NAMALWA (cell line): ENCODE measurements around the gene TM4SF1.

Experiments used
- DNase-seq: peaks from one replicate; pipeline ENCODE4 v3.0.0-alpha.2; 2015; ENCODE audit warnings: low spot score

TM4SF1 gene, protein sequence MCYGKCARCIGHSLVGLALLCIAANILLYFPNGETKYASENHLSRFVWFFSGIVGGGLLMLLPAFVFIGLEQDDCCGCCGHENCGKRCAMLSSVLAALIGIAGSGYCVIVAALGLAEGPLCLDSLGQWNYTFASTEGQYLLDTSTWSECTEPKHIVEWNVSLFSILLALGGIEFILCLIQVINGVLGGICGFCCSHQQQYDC

DNA sequence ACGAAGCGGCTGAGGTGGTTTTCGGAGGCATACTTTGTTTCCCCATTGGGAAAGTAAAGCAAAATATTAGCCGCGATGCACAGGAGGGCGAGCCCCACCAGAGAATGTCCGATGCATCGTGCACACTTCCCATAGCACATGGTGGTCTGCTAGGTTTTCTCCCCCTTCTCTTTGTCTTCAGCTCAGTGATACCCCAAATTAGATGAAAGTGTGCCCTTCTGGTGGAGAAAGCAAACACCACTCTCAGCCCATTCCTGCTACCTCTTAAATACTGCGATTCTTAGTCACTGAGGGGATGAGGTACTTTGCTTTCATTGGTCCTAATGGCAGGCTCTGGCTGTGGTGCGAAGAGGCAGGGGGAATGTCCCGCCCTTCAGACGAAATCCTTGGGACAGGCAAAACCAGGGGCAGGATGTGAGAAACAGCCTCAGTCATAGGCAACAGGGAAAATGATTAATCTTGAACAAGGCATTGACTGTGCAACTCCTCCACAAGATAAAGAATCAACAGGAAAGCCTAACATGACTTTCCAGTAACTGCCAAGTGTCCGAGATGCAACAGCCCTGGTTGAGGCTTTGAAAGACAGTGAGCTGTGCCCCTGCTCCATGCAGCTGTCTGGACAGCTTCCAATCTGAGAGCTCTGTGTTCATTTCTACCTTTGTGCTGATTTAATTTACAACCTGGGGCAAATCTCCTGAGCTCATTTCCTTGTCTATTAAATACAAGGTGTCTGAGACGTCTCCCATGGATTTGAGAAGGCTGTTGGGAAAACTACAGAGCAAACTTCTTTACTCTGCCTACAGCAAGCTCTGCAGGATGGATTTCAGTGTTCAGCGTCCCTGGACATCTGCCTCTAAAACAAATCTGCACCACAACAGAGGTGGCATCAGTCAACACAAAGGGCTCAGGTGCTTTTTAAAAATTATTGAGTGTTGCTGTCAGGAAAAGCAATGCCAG lies at the start of gene TM4SF1:
TM4SF1 (minus strand) TSS at position 242 of the 957 bp plus-strand sequence; CDS start at position 140, 102 bp downstream.
- no peak for DNase-seq

DNA sequence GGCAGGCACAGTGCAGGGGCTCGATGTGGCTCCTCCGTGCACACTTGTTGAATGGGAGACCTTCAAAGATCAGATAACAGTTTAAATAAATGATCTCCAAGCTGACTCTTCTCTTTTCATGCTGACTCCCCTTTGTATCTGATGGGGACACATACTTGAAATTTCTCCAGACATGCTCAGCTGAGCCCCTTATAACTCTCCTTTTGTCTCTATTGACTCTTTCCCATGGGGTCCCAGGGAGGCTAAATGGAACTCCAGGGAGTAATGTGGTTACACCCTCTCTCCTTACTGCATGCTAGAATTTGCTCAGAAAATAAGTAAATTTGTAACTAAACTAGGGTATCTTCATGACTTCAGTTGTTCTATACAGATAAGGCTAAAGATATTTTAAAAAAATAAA lies 48.9 kb upstream of the TM4SF1 start:
- no peak for DNase-seq

DNA sequence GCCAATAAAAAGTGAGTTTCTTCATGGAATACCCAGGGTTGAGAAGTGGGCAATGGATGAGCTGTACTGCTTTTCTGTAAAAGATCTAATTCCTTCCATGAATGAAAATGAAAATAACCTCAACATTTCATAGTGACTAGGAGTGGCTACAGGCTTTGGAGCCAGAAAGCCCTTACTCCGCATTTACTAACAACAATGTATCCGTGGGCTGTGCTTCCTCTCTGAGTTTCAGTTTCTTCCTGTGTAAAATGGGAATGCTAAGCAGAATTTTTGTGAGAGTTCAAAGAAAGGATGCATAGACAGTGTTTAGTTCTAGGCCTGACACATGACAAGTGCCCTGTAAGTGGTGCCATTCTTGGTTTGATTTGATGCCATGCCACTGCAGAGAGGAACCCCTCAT lies 47.5 kb upstream of the TM4SF1 start:
- DNase-seq = no peak

DNA sequence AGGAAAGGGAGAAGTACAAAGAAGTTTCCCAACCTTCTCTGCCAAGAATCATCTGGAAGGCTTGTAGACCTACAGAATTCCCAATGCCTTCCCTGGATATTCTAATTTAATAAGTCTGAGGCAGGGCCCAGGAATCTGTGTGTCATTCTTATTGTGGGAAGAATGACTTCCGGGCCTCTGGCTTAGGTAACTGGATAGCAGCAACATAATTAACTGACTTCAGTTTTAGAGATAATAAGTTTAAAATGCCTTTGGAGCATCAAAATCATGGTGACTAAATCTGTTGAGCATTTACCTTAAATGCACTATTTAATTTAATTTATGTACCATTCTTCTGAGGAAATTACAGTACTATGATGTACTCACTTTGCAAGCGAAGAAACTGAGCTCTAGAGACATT lies 44.3 kb upstream of the TM4SF1 start:
- DNase-seq = no peak

DNA sequence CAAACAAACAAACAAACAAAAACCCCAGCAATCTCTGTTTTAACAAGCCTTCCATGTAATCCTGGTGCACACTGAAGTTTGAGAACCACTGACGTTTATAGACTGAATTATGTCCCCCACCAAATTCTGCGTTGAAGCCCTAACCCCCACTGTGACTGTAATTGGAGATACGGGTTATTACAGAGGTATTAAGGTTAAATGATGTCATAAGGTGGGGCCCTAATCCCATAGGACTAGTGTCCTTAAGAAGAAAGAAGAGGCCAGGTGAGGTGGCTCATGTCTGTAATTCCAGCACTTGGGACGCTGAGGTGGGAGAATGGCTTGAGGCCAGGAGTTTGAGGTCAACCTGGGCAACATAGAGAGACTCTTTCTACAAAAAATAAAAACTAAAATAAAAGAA lies 42.4 kb upstream of the TM4SF1 start:
- no peak for DNase-seq

DNA sequence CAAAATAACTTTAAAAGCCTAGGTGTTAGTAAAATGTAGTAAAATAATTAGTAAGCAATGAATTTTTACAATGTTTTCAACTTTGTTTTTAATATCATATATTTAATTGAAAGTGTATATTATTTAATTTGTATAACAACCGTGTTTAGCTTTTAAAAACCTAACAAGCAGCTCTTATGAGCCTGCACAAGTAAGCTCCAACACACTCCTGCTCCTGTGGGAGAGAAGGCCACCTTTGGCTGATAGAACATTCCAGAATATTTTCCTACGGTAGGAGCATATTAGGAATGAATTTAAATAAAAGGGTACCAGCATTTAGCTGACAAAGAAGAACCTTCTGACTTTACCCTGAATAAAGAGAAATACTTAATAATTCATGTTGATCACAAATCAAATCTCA lies 40.3 kb upstream of the TM4SF1 start:
- no peak for DNase-seq

DNA sequence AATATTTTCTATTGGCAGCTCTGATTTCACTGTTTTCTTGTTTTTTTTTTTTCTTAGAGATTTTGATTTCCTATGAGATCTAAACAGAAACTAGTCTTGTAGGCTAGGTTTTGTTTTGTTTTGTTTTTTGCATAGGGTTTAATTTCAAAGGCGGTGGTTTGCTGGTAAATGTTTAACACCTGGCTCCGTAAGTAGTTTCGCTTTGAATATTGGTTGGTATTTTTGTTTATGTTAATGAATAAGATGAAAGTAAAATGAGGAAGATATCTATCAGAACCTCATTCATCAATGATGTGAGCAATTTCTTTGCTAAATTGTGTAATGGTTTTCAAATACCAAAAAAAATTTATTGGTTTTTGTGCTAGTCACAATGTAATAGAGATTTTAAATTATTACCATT lies 39.7 kb upstream of the TM4SF1 start:
- no peak for DNase-seq

DNA sequence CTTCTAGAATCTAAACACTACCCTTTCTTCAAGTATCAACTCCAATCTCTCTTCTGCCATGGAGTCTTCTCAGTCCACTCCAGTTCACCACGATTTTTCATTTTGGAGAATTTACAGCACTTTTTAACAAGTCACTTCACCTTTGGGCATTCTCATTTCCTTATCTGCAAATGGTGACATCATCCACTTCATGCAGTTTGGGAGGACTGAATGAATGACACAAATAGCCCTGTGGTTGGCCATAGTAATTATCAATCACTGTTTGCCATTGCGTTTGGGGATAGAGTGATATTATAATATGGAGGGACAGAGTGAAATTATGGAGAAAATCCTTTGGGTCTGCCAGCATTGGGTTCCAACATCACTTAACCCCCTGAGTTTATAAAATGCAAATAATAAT lies 38.0 kb upstream of the TM4SF1 start:
- no peak for DNase-seq

DNA sequence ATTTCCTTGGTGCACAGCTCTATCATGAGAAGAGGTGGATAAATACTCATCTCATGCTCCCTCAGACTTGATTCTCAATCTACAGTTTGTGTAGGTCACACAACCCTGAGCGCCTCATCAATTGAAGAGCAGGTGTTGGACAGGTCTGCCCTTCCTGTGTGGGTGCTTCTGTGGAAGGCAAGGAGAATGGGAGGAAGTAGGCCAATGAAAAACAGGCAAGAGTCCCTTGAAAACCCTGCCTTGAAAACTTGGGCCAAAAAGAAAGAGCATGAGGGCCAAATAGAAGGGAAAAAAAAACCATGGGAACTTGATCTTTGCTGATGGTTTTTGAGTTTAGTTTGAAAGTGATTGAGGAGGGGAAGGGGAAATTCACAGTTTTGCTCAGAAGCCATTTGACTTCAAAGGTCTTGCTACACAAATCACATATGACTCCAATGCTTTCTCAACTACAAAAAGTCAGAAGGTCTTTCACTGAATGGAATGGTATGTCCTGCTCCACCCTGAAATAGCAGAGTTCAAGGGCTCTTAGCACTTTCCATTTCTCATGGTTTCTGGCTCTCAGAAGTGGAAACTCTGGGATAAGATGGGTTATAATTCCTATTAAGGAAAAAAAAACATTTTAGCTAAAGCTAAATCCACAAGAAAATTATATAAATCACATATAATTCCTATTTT lies 37.2 kb upstream of the TM4SF1 start:
- DNase-seq = no peak

DNA sequence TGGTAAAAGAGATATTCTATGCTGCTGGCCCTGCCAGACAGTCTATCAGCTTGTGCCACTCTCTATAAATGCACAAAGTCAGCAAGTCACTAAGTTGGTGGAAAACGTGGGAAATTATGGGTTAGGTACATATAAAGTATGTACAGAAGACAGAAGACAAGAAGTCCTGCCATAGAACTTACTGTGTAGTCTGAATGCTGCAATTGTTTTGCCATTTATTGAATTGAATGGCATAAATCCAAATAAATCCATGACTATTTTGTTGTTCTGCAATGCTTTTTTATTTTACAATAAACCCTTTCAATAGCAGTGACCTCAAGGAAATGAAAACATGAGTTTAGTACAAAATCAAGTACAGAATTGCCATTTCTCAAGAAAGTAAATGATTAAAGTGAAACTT lies 34.1 kb upstream of the TM4SF1 start:
- no peak for DNase-seq

DNA sequence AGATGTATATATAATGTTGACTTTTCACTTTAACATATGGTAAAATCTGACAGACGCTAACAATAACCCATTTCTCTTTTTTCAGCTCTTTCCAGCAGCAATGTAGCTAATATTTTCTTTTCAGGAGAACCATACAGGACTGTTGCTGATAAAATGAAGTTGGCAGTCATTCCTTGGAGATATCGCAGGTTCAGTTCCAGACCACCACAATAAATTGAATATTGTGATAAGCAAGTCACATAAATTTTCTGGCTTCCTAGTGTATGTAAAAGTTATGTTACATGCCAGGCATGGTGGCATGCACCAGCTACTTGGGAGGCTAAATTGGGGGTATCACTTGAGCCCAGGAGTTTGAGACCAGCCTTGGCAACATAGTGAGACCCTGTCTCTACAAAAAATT lies 31.9 kb upstream of the TM4SF1 start:
- no peak for DNase-seq

DNA sequence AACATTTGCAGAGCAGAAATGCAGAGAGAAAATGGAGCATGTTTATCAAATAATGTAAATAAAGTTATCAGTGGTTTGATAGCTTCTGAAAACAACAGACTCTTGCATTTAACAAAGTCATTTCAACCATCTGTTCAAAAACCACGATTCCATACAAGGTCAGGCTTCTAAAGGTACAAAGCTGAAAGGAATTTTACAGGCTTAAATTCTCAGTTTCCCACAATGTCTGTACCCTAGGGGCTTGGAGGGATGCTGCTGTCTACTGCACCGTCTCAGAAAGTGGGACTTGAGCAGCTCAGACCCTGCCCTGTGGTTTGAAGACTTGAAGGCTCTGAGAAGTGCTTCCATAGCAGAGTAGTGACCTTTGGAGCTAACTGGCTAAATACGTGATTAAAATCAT lies 30.4 kb upstream of the TM4SF1 start:
- DNase-seq = no peak

DNA sequence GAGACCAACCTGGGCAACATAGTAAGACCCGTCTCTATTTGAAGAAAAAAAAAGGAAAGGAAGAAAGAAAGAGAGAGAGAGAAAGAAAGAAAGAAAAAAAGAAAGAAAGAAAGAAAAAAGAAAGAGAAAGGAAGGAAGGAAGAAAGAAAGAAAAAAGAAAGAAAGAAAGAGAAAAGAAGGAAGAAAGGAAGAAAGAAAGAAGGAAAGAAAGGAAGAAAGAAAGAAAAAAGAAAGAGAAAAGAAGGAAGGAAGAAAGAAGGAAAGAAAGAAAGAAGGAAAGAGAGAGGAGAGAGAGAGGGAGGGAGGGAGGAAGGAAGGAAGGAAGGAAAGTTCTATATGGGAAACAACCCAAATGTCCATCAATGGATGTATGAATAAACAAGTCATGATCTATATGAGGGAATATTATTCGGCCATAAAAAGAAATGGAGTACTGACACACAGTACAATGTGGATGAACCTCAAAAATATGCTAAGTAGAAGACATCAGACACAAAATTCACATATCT lies 28.8 kb upstream of the TM4SF1 start:
- DNase-seq = no peak

DNA sequence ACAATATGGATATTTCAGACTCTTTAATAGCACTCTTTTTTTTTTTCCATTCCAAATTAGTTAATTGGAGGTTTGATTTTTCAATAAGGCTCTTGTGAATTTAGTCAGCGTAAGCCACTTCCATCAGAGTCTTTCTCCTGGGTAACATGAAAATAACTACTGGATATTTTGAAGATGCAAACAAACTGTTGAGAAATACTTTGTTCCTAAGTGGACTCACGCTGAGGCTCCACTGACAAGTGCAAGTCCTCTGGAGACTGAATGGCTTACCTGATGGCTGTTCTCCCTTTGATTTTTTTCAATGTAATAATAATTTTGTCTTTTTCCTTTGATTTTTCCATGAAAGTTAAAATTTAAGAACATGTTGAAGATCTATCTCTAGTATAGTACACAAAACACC lies 26.0 kb upstream of the TM4SF1 start:
- no peak for DNase-seq

DNA sequence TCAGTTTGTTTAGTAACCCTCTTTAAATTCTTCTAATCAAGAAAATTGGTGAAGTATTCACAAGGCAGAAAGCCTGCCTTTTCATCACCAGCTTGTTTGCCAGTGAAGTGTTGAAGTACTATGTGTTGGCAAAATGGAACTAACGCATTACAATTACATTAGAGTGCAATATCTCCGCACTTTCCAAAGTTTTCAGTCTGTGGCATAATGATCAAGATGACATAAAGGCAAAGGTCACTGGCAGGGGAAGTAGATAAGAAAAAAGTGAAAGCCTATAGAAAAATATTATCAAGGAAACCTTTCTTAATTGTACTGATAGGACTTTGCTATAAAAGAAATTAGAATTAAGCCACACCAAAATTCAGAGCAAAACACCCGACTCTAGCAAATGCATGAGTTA lies 25.0 kb upstream of the TM4SF1 start:
- no peak for DNase-seq

DNA sequence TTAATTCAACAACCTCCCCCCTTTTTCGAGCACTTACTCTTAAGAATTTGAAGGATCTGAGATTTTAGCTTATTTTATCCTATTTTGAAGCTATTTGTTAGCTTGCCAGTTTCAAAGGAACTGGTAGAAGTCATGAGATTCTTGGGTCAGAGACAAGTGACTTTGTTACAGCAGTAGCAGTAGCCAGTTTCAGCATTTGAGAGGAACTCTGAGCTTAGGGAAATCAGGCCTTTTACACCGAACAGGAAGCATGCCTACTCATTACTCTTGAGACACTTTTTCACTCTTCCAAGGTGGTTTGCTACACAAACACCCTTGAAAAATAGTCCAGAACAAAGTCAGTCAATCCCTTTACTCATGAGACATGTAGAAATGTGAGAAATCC lies 24.5 kb upstream of the TM4SF1 start:
- DNase-seq = no peak

DNA sequence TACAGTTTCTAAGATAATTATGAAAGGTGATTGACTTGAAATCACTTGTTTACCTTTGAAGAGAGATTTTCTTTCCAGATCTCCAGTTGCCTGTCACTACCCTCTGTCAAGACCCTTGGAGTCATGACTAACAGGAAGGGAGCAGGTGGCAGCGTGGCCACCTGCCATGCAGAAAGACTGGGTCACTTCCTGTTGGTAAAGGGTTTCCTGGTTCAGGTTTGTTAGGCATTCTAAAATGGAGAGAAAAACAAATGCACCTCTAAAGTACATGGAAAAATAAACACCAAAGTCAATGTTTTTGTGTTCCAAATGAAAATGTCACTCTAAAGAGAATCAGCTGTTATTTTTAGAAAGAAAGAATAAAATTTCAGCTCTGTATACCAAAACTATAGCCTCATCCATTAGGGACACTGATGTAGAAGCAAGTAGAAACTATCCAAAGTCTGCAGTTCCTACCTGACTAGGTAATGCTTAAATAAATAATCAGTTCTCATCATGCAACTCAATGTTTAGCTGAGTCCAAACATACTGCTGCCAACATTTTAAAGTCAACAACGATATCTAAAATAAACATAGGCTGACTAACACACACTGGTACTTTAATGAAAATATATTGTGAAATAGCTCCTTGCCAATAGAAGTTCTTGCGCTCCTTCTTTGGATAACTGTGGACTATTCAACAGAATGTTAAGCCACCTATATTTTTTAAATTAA lies 23.9 kb upstream of the TM4SF1 start:
- peak; percentile 15 for DNase-seq

DNA sequence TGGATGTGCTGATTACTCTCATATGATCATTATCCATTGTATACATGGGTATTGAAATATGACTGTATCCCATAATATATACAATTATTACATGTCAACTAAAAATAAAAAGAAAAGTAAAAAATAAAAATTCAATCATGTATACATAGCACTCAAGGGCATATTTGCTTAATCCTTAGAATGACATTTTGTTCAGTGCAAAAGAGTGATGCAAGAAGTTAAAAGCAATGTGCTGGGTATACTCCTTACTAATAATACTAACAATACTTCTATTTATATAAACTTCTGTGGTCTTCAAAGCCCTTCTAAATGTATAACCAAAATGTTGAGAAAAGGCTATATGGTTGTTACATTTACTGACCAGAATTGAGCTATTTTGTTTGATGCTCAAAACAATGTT lies 23.2 kb upstream of the TM4SF1 start:
- DNase-seq = no peak

DNA sequence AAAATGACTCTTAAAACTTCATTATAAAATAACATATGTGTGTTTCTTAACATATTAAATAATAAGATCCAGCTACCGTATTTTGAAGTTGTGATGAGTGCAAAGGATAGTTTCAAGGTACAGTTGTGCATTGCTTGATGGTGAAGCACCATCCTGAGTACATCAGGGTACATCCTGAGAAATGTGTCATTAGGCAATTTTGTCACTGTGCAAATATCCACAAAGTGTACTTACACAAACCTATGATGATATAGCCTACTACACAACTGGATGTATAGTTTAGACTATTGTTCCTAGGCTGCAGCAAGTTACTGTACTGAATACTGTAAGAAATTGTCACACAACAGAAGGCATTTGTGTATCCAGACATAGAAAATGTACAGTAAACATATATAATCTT lies 20.8 kb upstream of the TM4SF1 start:
- DNase-seq = no peak

DNA sequence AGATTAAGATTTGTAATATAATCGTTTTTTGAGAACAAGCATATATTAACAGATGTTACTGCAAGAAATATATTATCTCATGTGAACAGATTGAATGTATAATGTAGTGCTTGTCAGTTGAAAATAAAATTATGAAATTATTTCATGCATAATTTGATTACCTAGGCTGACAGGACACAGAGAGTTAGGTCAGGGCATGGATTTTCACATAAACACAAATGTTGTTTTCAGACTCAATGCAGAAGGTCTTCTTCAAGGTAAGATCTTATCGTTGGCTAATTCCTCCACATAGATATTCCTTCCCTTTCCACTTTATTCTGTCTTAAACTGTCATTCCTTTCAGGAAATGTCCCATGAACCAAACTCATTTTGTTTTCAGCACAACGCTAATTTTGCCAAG lies 20.1 kb upstream of the TM4SF1 start:
- no peak for DNase-seq

DNA sequence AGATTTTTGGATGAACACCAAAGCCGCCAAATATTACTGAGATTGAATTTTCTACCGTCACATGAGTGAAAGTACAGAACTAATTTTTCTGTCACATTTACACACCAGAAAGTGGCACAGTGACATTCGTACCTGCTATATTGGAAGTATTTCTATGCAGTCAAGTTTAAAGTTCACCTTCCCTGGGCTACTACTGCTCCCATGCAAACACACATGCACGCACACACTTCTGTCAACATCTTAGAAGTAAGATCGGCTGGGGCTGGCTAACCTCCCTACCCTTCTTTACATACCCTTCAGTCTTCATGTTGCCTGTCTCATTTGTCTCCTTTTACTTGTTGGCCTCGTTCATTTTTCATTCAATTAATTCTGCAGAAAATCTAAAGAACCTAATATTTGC lies 19.0 kb upstream of the TM4SF1 start:
- DNase-seq = no peak
